GM12878 (cell line): ENCODE data around the gene RBM43. TPM values are rescaled to one million over a fixed set of nuclear protein-coding genes. Genes with fewer than 3 reads are reported as not detected.

Experiments
- ATAC-seq: fragments of 200-7000 bp; cut with Tn5 transposase; 3 replicates; pipeline ENCODE4 v1.9.1; 2020; ENCODE audit warnings: mild to moderate bottlenecking, moderate library complexity
- BruUV-seq: library from RNA; stranded (reverse); fragments of 400-500 nt; replicated peaks from 2 replicates; lab custom pipeline; 2021; lab: Mats Ljungman, UMichigan
- CTCF ChIA-PET: fragments of 300-600 bp; sonication (Branson Sonifier 250); formaldehyde crosslinking; extraction: SDS; loops from one replicate; lab custom pipeline; 2021; ENCODE audit warnings: inconsistent platforms; lab: Yijun Ruan, JAX
- POLR2A ChIA-PET: fragments of 350-600 bp; formaldehyde crosslinking; extraction: SDS; loops from one replicate; lab custom pipeline; 2021; ENCODE audit warnings: inconsistent platforms; lab: Charles Lee
- RAD21 ChIA-PET: fragments of 300-600 bp; sonication (Branson Sonifier 250); formaldehyde crosslinking; loops from one replicate; lab custom pipeline; 2023; ENCODE audit warnings: antibody characterized with exemption; ENCODE audit not compliant: unreplicated experiment; lab: Charles Lee
- SMC1A ChIA-PET: fragments of 300-600 bp; sonication (Branson Sonifier 250); formaldehyde crosslinking; loops from one replicate; lab custom pipeline; 2023; ENCODE audit not compliant: unreplicated experiment, uncharacterized antibody; lab: Charles Lee
- DNase-seq: peaks from one replicate; pipeline ENCODE4 v3.0.0-alpha.2; 2011; ENCODE audit warnings: low read depth, low spot score
- FAIRE-seq: peaks from 3 replicates; lab custom pipeline; 2011; peaks lifted over from hg19 to GRCh38; lab: Jason Lieb, UNC
- H2AFZ ChIP-seq: 2 replicates; pipeline ENCODE4 v1.6.0; 2011; ENCODE audit warnings: low read depth, low read length, control low read depth; ENCODE audit not compliant: control insufficient read depth
- H3K27ac ChIP-seq: 2 replicates; pipeline ENCODE4 v1.5.1; 2011; ENCODE audit warnings: control low read depth; ENCODE audit not compliant: control insufficient read depth, insufficient read depth
- H3K27me3 ChIP-seq, 2 experiments: replicated peaks in 1 of 2; 2 replicates each; pipeline versions ENCODE4 v1.6.0 to v1.6.1; 2011; ENCODE audit warnings: low read length in 1 of 2; ENCODE audit not compliant: control insufficient read depth in 2 of 2, insufficient read depth in 2 of 2
- H3K36me3 ChIP-seq, 2 experiments: 2 replicates each; pipeline ENCODE4 v1.5.1; 2011; ENCODE audit warnings: low read length in 1 of 2; ENCODE audit not compliant: control insufficient read depth in 2 of 2, insufficient read depth in 2 of 2
- H3K4me1 ChIP-seq: 2 replicates; pipeline ENCODE4 v1.6.1; 2011; ENCODE audit warnings: mild to moderate bottlenecking, low read length, moderate library complexity, mixed read lengths; ENCODE audit not compliant: control insufficient read depth, insufficient read depth
- H3K4me2 ChIP-seq: 2 replicates; pipeline ENCODE4 v1.6.0; 2011; ENCODE audit warnings: control low read depth; ENCODE audit not compliant: control insufficient read depth, insufficient read depth
- H3K4me3 ChIP-seq: fragments of 200-600 bp; sonication (generic); 2 replicates; pipeline ENCODE4 v1.5.1; 2016
- H3K79me2 ChIP-seq: 2 replicates; pipeline ENCODE4 v1.6.0; 2011; ENCODE audit warnings: low read length; ENCODE audit not compliant: control insufficient read depth, insufficient read depth
- H3K9ac ChIP-seq: 2 replicates; pipeline ENCODE4 v1.8.0; 2011; ENCODE audit warnings: low read length, control low read depth, mixed read lengths; ENCODE audit not compliant: control insufficient read depth, insufficient read depth
- H3K9me3 ChIP-seq: replicated peaks from 3 replicates; pipeline ENCODE4 v1.5.1; 2011; ENCODE audit warnings: mild to moderate bottlenecking, low read length; ENCODE audit not compliant: control insufficient read depth, insufficient read depth
- H4K20me1 ChIP-seq: 2 replicates; pipeline ENCODE4 v1.6.0; 2011; ENCODE audit not compliant: control insufficient read depth, insufficient read depth
- CHD2 ChIP-seq: IDR thresholded peaks from 2 replicates; pipeline ENCODE4 v1.6.1; 2011; ENCODE audit warnings: low read depth, low read length, improper control_type of control experiment, borderline replicate concordance
- IKZF1 ChIP-seq: fragments of 450-650 bp; conservative IDR thresholded peaks from 2 replicates; pipeline ENCODE4 v1.6.1; 2017; ENCODE audit warnings: antibody characterized with exemption, mild to moderate bottlenecking
- IKZF2 ChIP-seq, 2 experiments: fragments of 450-650 bp; IDR thresholded peaks; 2 replicates each; pipeline ENCODE4 v1.6.1; 2017; ENCODE audit warnings: mild to moderate bottlenecking in 2 of 2, moderate library complexity in 2 of 2
- LARP7 ChIP-seq: fragments of 450-650 bp; IDR thresholded peaks from 2 replicates; pipeline ENCODE4 v1.6.1; 2017; ENCODE audit warnings: mild to moderate bottlenecking
- PAX5 ChIP-seq: IDR thresholded peaks from 2 replicates; pipeline ENCODE4 v1.6.1; 2011; ENCODE audit warnings: low read depth, low read length, borderline replicate concordance
- POLR2AphosphoS2 ChIP-seq: IDR thresholded peaks from 2 replicates; pipeline ENCODE4 v1.6.1; 2011; ENCODE audit warnings: low read depth, mild to moderate bottlenecking, low read length, improper control_type of control experiment, moderate library complexity
- SPI1 ChIP-seq: IDR thresholded peaks from 2 replicates; pipeline ENCODE4 v1.6.1; 2011; ENCODE audit warnings: low read depth, mild to moderate bottlenecking, low read length, moderate library complexity, borderline replicate concordance; ENCODE audit not compliant: insufficient read depth
- STAT3 ChIP-seq: IDR thresholded peaks from 2 replicates; pipeline ENCODE4 v1.6.1; 2011; ENCODE audit warnings: low read depth, low read length, improper control_type of control experiment
- TBL1XR1 ChIP-seq: IDR thresholded peaks from 2 replicates; pipeline ENCODE4 v1.6.1; 2012; ENCODE audit warnings: low read depth, low read length, improper control_type of control experiment
- ZNF217 ChIP-seq: fragments of 450-650 bp; IDR thresholded peaks from 2 replicates; pipeline ENCODE4 v1.6.1; 2017; ENCODE audit warnings: antibody characterized with exemption, mild to moderate bottlenecking
- ZNF622 ChIP-seq: fragments of 450-650 bp; IDR thresholded peaks from 2 replicates; pipeline ENCODE4 v1.6.1; 2017; ENCODE audit warnings: mild to moderate bottlenecking, inconsistent platforms
- WGBS: methylation state at CpG from one replicate; pipeline ENCODE4 v1.1.6; 2016; ENCODE audit warnings: low lambda C conversion rate; ENCODE audit not compliant: insufficient replicate concordance, insufficient coverage; ENCODE audit errors: missing lambda C conversion rate; 5-methylcytosine and 5-hydroxymethylcytosine counted together
- in situ Hi-C: fragments of 300-500 bp; cut with MboI; formaldehyde crosslinking; loops from 9 replicates; pipeline ENCODE4 v1.14.3; 2018; ENCODE audit warnings: mixed read lengths
- intact Hi-C: fragments of 100-400 bp; cut with micrococcal nuclease; formaldehyde crosslinking; loops from one replicate; pipeline ENCODE4 v1.14.2; 2022; ENCODE audit not compliant: unreplicated experiment
- polyA plus RNA-seq, 11 experiments: library from polyadenylated mRNA; depleted of rRNA in 4 of 11; unstranded in 6 of 11; stranded (reverse) in 5 of 11; fragments of >200 nt; fragmentation: Nextera tagmentation in 4 of 11; fragmentation: Illumina TruSeq in 1 of 11; extraction: Ambion mirVana in 4 of 11; extraction: Trizol in 1 of 11; gene quantifications; 1 replicate in 1 of 11; 2 replicates in 10 of 11; pipeline versions ENCODE4 v1.2.1 to v1.2.3, GENCODE V29; 2011 to 2016; ENCODE audit warnings: inconsistent platforms in 2 of 11, missing spikeins in 2 of 11, low read depth in 1 of 11
- total RNA-seq, 4 experiments: library from RNA; depleted of rRNA in 3 of 4; stranded (reverse); fragments of >200 nt in 3 of 4; fragmentation: Illumina TruSeq in 1 of 4; extraction: Trizol in 1 of 4; gene quantifications; 2 replicates each; pipeline versions ENCODE4 v1.2.1 to v1.2.3, GENCODE V29; 2013 to 2021
- TF ChIP-seq, protein P1 (sequence below): IDR thresholded peaks from 2 replicates; pipeline ENCODE4 v1.6.1; 2011; ENCODE audit warnings: borderline replicate concordance, low read depth, mild to moderate bottlenecking, moderate library complexity, mixed read lengths, low read length; ENCODE audit not compliant: insufficient read depth; ENCODE audit errors: extremely low read length
- TF ChIP-seq, protein P2 (sequence below): fragments of 150-350 bp; IDR thresholded peaks from 2 replicates; pipeline ENCODE4 v1.6.1; 2014; ENCODE audit warnings: mild to moderate bottlenecking, low read depth, low read length
- TF ChIP-seq, protein P3 (sequence below): IDR thresholded peaks from 2 replicates; pipeline ENCODE4 v1.6.1; 2012; ENCODE audit warnings: low read depth, low read length, improper control_type of control experiment
- TF ChIP-seq, protein P4 (sequence below), 3 experiments: IDR thresholded peaks in 2 of 3; conservative IDR thresholded peaks in 1 of 3; 2 replicates each; pipeline ENCODE4 v1.5.1; 2011; ENCODE audit warnings: low read depth in 3 of 3, low read length in 3 of 3, mild to moderate bottlenecking in 3 of 3, control low read depth in 2 of 3, moderate library complexity in 2 of 3, inconsistent platforms in 1 of 3, mixed read lengths in 1 of 3; ENCODE audit not compliant: control insufficient read depth in 2 of 3, insufficient read depth in 1 of 3; ENCODE audit errors: extremely low read depth in 1 of 3

Gene RBM43
- total and polyA plus RNA-seq, 10 of the 15 experiments (the other 5 are each of a cell fraction or from before 2014, with no cell fraction given) = 0.86 to 5.3 (median 2.6) TPM

DNA sequence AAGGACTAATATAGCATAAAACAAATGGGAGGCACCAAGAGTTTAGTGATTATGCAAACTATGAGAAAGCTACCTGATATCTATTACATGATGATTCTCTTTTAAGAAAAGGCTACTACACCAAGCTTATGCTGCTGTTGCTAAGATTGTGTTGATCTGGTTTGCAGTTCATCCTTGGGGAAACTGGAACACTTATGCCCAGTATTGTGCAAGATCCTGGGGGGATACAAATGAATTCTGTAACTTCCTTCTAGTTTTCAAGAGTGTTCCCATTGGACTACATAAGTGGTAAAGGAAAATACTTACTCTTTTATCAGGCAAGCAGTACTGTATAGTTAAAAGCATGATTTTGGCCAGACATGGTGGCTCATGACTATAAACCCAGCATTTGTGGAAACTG is 30.9 kb upstream of the RBM43 start (continued):
- TF ChIP-seq, protein P1, sequence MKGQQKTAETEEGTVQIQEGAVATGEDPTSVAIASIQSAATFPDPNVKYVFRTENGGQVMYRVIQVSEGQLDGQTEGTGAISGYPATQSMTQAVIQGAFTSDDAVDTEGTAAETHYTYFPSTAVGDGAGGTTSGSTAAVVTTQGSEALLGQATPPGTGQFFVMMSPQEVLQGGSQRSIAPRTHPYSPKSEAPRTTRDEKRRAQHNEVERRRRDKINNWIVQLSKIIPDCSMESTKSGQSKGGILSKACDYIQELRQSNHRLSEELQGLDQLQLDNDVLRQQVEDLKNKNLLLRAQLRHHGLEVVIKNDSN = no peak

DNA sequence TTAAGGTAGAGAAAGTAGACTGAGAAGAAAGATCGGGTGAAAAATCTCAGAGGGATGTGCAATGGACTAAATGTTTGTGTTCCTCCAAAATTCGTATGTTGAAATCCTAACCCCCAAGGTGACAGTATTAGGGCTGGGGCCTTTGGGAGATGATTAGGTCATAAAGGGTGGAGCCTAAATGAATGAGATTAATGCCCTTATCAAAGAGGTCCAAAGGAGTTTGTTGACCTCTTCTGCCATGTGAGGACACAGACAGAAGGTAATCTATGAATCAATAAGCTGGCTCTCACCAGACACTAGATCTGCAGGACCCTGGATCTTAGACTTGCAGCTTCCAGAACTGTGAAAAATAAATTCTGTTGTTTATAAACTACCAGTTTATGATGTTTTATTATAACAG is 30.5 kb upstream of the RBM43 start:
- H3K79me2 ChIP-seq = peaks cover 17% of the 10 kb centered on the region
- ChIA-PET RAD21 (no interaction called here), CTCF (interaction anchor here (0.8 kb wide), 1 partner anchor 1701 kb away, joined by 3 read pairs; no protein-coding TSS in a partner anchor)
- no peak overlapping the region for H3K9ac ChIP-seq
- H3K27me3 ChIP-seq = no peaks in the 10 kb centered on the region
- no peak for DNase-seq
- in situ Hi-C loops (loop anchor here (25.0 kb wide), 2 partner anchors 120 to 1420 kb away; partner anchors contain the start of genes ARL6IP6, PRPF40A and RIF1), intact Hi-C loops (no loop called here)
- H3K4me1 ChIP-seq = peaks cover 4% of the 10 kb centered on the region; the same call in 1 of the 2 replicates
- no peak overlapping the region for H3K27ac ChIP-seq
- H3K36me3 ChIP-seq = no peaks in the 10 kb centered on the region
- 51% methylated on average over 2 of the region's 2 CpGs for WGBS
- BruUV-seq = no TSS peak
- H3K9me3 ChIP-seq = no peaks in the 10 kb centered on the region; the same call in 2 of the 3 replicates
- H3K4me3 ChIP-seq = no peak overlapping the region
- H3K4me2 ChIP-seq = no peak overlapping the region
- TF ChIP-seq ZNF622 (no peak), SPI1 (no peak), LARP7 (no peak), POLR2AphosphoS2 (no peak), PAX5 (no peak), TBL1XR1 (no peak), IKZF2 (IDR thresholded peaks at IDR 0.05) (no peak), STAT3 (no peak), CHD2 (no peak), IKZF1 (no peak), ZNF217 (no peak)
- TF ChIP-seq, protein P2, sequence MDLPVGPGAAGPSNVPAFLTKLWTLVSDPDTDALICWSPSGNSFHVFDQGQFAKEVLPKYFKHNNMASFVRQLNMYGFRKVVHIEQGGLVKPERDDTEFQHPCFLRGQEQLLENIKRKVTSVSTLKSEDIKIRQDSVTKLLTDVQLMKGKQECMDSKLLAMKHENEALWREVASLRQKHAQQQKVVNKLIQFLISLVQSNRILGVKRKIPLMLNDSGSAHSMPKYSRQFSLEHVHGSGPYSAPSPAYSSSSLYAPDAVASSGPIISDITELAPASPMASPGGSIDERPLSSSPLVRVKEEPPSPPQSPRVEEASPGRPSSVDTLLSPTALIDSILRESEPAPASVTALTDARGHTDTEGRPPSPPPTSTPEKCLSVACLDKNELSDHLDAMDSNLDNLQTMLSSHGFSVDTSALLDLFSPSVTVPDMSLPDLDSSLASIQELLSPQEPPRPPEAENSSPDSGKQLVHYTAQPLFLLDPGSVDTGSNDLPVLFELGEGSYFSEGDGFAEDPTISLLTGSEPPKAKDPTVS = no peak
- TF ChIP-seq, protein P3, sequence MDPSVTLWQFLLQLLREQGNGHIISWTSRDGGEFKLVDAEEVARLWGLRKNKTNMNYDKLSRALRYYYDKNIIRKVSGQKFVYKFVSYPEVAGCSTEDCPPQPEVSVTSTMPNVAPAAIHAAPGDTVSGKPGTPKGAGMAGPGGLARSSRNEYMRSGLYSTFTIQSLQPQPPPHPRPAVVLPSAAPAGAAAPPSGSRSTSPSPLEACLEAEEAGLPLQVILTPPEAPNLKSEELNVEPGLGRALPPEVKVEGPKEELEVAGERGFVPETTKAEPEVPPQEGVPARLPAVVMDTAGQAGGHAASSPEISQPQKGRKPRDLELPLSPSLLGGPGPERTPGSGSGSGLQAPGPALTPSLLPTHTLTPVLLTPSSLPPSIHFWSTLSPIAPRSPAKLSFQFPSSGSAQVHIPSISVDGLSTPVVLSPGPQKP = no peak
- TF ChIP-seq, protein P4, sequence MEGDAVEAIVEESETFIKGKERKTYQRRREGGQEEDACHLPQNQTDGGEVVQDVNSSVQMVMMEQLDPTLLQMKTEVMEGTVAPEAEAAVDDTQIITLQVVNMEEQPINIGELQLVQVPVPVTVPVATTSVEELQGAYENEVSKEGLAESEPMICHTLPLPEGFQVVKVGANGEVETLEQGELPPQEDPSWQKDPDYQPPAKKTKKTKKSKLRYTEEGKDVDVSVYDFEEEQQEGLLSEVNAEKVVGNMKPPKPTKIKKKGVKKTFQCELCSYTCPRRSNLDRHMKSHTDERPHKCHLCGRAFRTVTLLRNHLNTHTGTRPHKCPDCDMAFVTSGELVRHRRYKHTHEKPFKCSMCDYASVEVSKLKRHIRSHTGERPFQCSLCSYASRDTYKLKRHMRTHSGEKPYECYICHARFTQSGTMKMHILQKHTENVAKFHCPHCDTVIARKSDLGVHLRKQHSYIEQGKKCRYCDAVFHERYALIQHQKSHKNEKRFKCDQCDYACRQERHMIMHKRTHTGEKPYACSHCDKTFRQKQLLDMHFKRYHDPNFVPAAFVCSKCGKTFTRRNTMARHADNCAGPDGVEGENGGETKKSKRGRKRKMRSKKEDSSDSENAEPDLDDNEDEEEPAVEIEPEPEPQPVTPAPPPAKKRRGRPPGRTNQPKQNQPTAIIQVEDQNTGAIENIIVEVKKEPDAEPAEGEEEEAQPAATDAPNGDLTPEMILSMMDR (IDR thresholded peaks at IDR 0.05 in 2 of 3, conservative IDR thresholded peaks at IDR 0.05 in 1 of 3; ENCODE audit: control insufficient read depth in 2 of 3, extremely low read depth in 1 of 3, insufficient read depth in 1 of 3, low read depth in 3 of 3, low read length in 3 of 3) = no peak
- TF ChIP-seq, all 136 proteins: peak for 0
- ChIA-PET POLR2A (no interaction called here), SMC1A (interaction anchor here (1.2 kb wide), 1 partner anchor 9 kb away, joined by 4 read pairs; no protein-coding TSS in a partner anchor)
- Histone ChIP-seq H4K20me1 (no peaks in the 10 kb centered on the region), H2AFZ (no peak overlapping the region)
- FAIRE-seq = no peak
- no peak for ATAC-seq
